ENCODE results near the gene HOXC9. TPM values are rescaled to one million over a fixed set of nuclear protein-coding genes. Genes with fewer than 3 reads are reported as not detected.

Gene HOXC9
- total and polyA plus RNA-seq, 9 of the 15 experiments (the other 6 are each of a cell fraction or from before 2014, with no cell fraction given), result 1.1 to 10.5 (median 9.3) TPM

- TF ChIP-seq GMEB1 (CRISPR knock-in tag; IDR thresholded peaks at IDR 0.05) (no peak), ZFP30 (CRISPR knock-in tag; IDR thresholded peaks at IDR 0.05; ENCODE audit: borderline replicate concordance) (no peak), RBM22 (IDR thresholded peaks at IDR 0.05; ENCODE audit: low read depth, low read length, poor library complexity, severe bottlenecking) (no peak), HBP1 (CRISPR knock-in tag; IDR thresholded peaks at IDR 0.05) (no peak), ZFPM2 (CRISPR knock-in tag; IDR thresholded peaks at IDR 0.05) (no peak), TGIF2 (CRISPR knock-in tag; IDR thresholded peaks at IDR 0.05) (no peak), DLX4 (CRISPR knock-in tag; IDR thresholded peaks at IDR 0.05) (no peak), TEAD2 (tag; IDR thresholded peaks at IDR 0.05) (no peak), ZNF77 (CRISPR knock-in tag; IDR thresholded peaks at IDR 0.05) (no peak), ERF (CRISPR knock-in tag; IDR thresholded peaks at IDR 0.05) (no peak), SIRT6 (IDR thresholded peaks at IDR 0.05; ENCODE audit: low read depth, low read length) (no peak), PML (IDR thresholded peaks at IDR 0.05; ENCODE audit: low read length) (no peak), SRSF9 (IDR thresholded peaks at IDR 0.05; ENCODE audit: borderline replicate concordance, low read depth, low read length) (no peak), POLR3G (IDR thresholded peaks at IDR 0.05; ENCODE audit: extremely low read depth, insufficient read length, insufficient replicate concordance) (no peak), BCL6 (CRISPR knock-in tag; IDR thresholded peaks at IDR 0.05) (no peak), FOXJ2 (tag; IDR thresholded peaks at IDR 0.05) (no peak), ZNF311 (CRISPR knock-in tag; IDR thresholded peaks at IDR 0.05) (no peak), BHLHE40 (IDR thresholded peaks at IDR 0.05; ENCODE audit: low read length) (peak; percentile 32; the same call in 1 of the 2 replicates), ZNF280B (CRISPR knock-in tag; IDR thresholded peaks at IDR 0.05) (no peak), RBM34 (IDR thresholded peaks at IDR 0.05; ENCODE audit: borderline replicate concordance, insufficient read depth, low read length) (no peak), EP300 (IDR thresholded peaks at IDR 0.05; ENCODE audit: low read length) (no peak), ATF7 (IDR thresholded peaks at IDR 0.05) (peak; percentile 45; the same call in 1 of the 2 replicates), U2AF2 (optimal IDR thresholded peaks at IDR 0.05; ENCODE audit: low read depth, low read length) (no peak), PCBP1 (IDR thresholded peaks at IDR 0.05; ENCODE audit: low read depth, low read length, poor library complexity, severe bottlenecking) (no peak), KAT8 (IDR thresholded peaks at IDR 0.05; ENCODE audit: low read depth) (no peak), ZNF444 (CRISPR knock-in tag; IDR thresholded peaks at IDR 0.05) (no peak), ZNF79 (CRISPR knock-in tag; IDR thresholded peaks at IDR 0.05; ENCODE audit: low read depth) (no peak)
Measured at GRCh38 chr12:54005853-54006558, 6.0 kb downstream of the HOXC9 start (continued).
